Testis (tissue), 2 donors: Measurements from ENCODE around the gene KLHL29.

Experiments used
- CTCF ChIP-seq, 3 experiments: fragments of 450-650 bp in 2 of 3; fragments of 200-600 bp in 1 of 3; sonication (generic) in 1 of 3; IDR thresholded peaks; one replicate each; pipeline ENCODE4 v1.5.1; 2016 to 2019; ENCODE audit warnings: antibody characterized with exemption in 3 of 3, mild to moderate bottlenecking in 2 of 3, moderate library complexity in 1 of 3
- POLR2A ChIP-seq: fragments of 450-650 bp; IDR thresholded peaks from one replicate; pipeline ENCODE4 v1.6.1; 2017; ENCODE audit warnings: antibody characterized with exemption, mild to moderate bottlenecking, moderate library complexity

GRCh38 chr2:23503097-23503496 lies 118.1 kb downstream of the KLHL29 start:
- TF ChIP-seq CTCF (IDR thresholded peaks at IDR 0.05) (no peak), POLR2A (no peak)
